Suppressor macrophage treated with lipopolysaccharide for 1 hour (primary cell): ENCODE measurements around the gene CRABP2.

Source experiments
- DNase-seq, 3 donors: peaks; one replicate each; pipeline ENCODE4 v3.0.0-alpha.2; 2020 to 2022

The CRABP2 gene

DNA sequence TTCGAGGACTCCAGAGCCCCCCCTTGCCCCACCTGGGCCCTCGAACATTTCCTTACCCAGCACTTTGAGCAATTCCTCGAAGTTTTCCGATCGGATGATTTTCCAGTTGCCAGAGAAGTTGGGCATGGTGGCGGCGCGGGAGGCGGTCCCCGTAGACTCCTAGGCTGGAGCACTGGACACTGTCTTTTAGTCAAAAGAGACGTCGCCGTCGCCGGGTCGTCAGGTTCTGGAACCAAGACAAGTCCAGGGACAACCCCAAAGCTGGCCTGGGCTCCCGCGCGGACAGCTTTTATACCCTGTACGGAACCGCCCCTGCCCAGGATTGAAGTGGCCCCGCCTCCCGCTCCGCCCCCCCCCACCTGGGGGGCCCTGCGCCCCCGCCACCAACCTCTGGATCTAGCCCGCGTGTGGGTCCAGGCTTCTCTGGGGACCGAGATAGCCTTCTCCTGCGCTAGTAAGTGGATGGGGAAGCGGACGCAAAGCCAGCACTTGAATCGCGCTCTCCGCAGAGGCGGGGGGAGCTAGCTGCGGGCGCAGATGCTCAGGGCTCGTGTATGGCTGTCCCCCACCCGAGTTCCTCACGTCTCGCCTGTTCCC is at the start of gene CRABP2:
Gene CRABP2 (minus strand): TSS at position 263 of the 597 bp plus-strand sequence. CDS start 137 bp downstream, at position 126.
- DNase-seq: peak; percentile 37 to 55 (median 47)

DNA sequence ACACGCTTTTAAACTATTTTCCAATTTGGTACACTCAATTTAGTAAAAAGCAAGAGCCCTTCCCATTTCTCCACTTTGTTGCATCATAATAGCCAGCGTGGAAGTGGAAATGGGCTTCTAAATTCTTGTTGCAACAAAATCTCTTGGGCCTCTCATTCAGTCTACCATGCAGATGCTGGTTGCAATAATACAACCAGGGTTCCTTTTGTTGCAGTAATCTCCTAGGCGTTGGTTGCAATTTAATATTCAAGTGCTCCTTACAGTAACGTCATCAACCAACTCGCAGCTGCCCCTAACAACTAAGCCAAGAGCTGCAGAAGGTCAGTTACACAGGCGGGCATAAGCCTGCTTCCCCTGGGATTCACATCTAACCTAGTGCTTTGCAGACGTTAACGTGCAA is 48.8 kb upstream of the CRABP2 start:
- DNase-seq: no peak

DNA sequence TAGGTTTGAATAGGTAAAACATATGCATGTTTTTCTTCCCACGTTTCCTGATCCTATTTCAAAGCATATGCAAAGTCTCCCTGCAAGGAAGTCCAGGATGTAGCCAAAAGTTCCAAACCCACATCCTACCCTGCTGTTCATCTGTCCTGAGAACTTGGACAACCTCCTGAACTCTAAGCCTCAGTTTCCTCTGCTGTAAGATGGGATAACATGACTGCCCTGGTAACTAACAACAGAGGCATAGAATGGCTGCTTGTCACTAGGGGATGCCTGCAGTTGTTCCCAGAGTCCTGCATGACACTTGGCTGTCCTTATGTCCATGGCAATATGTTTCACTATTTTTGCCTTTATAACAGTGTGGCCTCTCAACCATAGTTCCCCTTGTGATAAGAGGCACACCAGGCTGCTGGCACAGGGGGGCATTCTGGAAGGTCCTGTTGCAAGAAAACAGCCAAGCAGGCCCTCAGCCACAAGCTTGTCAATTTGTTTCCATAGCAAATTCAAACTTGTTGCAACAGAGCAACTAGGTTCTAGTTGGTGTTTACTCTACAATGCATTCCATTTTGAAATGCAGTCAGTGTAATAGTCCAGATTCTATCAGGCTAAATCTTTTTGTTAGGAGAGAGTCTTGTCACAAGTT is 47.6 kb upstream of the CRABP2 start:
- DNase-seq: no peak

DNA sequence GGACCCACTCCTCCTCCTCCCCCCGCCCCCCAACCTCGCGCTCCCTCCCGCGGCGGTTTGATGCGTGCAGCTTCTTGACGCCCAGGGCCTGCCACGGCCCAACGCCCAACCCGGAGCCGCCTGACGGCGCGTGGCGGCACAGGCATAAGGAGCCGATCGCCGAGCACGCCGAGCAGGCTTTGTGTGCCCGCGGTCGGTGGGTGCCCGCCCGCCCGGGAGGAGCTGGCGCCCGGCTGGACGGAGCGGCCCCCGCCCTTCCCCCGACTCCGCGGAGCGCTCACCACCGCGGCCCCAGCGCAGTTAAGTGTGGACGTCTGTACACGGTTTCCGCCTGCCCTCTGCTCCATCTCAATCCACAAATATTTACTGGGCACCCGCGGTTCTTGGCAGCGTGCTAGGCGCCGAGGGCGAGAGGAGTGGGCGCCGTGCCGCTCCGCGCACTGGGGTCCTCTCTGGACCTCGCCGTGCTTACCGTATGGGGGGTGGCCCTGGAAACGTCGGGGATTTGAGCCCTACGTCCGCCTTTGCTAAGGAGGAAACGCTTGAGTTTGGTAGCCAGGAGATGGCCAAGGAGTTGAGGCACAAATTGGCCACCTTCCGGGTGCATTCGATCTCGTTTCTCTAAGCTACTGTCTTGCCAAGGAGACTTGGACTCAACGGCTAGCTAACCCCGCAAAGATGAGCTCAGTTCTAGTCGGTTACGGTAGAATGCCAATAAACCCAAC is 46.5 kb upstream of the CRABP2 start:
- DNase-seq: peak; percentile 93 to 97 (median 96)

DNA sequence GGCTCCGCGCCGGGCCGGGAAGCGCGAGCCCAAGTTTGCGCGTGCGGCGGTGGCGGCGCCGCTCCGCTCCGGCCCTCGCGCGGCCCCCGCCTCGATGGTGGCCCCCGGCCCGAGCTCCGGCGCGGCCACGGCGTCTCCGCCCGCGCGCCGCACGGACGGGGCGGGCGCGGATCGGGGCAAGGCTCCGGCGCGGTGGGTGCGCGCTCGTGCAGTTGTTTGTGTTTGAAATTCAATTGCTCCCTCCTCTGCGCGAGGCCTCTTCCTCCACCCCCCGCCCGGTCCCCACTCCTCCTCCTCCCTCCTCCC is 46.0 kb upstream of the CRABP2 start, which contains the start of gene HDGF:
Gene HDGF (minus strand): TSS at position 225 of the 306 bp plus-strand sequence. CDS start 246 bp downstream, outside the sequence.
- no peak for DNase-seq

DNA sequence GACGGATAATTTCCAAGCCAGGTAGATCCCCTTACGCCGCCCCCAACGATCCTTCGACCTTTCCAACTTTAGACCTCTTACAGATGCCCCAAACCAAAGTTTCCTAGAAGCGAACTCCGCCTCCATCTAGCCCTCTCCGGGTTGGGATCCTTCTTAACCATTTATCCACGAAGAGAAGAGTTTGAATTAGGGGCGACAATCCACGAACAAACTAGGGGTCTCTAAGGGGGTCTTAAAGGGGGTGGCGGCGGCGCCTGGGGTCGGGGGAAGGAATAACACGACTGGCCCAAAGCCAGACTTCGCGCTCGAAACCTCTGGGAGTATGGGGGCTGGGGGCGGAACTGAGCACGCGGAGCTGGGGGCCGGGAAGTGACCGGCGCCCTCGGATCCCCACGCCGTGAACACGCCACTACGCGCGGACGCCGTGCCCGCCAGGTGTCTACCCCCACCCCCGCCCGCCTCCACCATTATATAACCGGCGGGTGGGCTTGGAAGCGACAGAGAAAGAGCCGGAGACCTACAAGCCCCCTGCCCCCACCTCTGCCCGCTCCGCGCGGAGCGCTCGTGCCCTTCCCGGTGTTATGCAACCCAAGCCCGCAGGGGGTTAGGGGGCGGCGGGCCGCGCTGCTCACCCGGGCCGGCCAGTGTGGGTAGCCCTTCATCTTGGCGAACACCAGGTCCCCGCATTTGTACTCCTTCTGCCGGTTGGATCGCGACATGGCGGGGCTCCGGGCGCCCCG is 45.5 kb upstream of the CRABP2 start:
- DNase-seq: peak in 2 of 3 donors; percentile 48 to 68

DNA sequence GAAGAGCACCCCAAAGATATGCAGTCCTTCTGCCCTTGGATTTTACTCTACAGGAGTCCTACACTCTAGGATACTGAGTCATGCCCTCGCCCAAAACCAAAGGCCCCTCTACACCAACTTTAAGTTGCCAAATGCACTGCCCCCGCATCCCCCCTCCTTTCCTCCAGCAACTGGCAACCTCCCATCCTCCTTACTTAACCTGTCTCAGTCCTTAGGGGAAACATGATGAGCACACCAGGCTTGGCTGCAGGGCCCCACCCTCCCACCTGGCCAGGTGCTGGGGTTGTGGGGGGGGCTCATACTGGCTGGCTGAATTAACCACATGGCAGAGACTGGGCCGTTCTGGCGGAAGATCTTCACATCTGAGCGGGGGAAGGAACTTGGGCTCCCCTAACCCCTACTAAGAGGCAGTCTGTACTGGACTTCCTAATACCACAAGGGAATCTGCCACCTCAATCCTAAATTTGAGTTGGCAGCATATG is 44.8 kb upstream of the CRABP2 start:
- peak; percentile 31 to 50 (median 48) for DNase-seq

DNA sequence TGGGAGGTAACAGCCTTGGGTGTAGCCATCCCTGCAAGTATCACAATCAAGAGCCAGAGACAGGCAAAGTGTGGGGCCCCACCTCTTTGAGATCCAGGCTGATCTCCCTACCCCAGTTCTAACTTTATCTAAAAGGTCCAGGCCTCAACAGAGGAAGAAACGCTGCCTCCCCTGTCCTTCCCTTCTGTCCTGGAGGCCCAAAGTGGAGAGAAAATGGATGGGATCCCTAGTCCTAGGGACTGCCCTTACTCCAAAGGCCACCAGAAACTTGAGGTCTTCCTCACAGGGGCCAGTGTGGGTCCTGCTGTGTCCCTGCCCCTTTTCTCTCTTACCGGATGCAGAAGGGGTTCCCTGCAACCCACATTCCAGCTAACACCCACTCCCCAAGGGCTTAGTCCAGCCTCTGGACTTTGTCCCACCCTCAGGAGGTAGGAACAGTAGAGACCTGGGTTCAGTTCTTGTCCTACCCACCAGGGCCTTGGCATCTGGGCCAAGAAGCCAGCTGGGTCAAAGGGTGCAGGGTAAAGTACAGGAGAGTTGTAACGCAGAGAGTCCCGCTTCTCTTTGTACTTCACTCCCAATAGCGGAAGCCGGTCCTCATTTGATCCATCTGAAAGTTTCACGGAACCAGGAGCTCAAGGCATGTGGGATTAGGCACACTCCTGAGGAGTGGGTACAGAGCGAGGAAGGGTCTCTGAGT is 44.2 kb upstream of the CRABP2 start:
- peak in 1 of 3 donors; percentile 40 for DNase-seq

DNA sequence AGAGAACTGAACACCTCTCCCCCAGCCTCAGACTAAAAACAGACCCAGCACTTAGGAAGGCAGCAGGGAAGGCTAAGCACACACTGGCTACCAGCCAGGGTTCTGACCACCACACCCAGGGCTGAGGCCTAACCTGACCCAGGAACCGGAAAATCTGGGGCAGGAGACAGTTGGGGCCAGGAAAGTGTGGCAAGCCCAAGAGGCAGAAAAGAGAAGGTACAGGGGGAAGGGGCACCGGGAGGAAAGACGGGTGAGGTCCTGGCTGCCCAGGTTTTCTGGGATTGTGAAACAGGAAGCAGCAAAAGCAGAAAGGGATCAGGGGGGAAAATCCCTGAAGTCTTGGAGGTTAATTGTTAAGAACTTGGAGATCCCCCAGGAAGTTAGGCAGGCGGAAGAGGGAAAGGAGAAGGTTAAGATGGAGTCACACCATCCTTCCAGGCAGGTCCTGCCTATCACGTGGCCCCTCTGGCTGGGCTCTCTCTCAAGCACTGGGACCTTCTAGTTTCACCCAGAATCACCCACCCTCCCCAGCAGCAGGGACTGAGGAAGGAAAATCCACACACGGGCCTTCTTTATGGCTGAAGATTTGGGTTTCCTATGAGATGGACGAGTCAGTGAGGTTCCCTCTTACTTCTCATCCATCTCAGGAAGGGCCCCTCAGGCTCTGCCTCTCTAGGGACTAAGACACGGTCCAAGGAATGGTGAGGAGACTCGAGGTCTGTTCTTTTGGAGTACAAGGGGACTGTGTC is 43.5 kb upstream of the CRABP2 start:
- DNase-seq: peak; percentile 89 to 95 (median 91)

DNA sequence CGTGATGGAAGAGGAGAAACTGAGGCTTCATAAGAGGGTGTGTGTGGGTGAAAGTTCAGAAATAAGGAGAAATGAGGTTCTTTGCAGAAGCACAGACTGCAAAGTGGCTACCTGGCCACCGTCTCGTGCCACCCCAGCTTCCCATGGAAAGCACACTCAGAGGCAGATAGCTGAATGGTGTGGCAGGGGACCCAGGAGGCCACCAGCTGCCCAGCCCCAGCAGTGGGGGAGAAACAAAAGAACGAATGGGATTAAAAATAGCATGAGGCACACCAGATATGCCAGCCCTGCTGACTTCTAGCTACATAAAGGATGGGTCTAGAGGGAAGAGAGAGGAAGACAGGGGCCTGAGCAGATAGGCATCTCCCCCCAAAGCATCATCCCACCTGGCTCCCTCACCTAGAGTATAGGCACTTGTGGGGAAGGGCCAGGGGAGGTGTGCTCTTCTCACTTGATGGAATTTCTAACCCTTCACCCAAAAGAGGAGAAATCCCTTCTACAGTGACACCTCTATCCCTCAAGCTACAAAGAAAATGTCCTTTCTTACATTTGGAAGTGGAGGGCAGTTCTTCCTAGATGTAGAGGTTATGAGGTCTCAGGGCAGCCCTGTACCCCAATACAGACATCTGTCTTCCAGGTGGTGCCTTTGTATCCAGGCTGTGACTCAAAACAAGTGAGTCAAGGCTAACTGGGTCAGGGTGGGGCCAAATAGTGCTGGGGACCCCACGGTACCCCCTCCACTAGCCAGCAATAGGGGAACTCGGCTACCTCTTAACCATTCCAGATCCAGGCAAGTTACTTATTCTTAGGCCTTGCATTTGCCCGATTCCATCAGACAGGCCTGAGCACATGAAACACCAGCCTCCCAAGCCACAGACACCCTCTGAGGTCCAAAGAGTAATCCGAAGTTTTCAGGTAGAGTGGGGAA is 42.6 kb upstream of the CRABP2 start:
- DNase-seq: no peak

DNA sequence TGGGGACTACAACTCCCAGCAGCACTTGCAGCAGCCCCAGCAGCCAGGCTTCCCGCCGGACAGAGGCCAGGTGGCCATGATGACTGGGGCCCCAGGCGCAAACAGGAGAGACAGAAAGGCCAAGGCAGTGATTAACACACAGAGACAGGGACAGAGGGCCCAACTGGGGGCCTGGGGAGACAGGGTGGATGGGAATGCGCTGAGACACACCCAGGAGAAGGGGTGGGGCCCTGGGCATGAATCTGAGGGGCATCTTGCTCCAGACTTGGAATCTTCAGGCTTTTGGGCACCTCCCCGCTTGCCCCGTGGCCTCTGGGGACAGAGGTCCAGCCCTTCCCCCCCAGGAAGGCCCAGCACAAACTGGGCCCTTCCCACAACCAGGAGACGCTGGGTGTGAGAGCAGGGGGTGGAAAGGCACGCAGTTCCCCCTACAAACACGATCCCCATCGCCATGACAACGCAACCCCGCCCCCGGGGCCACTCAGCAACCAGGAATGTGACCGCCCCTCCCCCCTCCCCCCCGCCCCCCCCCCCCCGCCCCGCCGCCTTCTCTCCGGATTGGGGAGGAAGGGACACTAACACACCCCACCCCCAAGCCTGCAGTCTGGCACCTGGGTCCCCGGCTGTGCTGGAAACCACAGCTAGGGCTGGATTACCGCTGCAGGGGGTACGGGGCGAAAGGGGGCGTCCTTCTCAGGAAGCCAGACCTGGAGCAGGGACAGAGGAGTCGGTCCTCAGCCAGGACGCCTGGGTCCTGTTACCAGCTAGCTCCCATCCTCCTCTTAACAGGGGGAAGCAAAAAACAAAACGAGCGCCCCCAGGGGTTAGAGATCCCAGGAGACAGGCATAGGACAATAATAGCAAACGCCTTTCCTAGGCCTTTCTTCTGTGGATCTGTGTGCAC is 41.6 kb upstream of the CRABP2 start:
- peak; percentile 65 to 86 (median 71) for DNase-seq

DNA sequence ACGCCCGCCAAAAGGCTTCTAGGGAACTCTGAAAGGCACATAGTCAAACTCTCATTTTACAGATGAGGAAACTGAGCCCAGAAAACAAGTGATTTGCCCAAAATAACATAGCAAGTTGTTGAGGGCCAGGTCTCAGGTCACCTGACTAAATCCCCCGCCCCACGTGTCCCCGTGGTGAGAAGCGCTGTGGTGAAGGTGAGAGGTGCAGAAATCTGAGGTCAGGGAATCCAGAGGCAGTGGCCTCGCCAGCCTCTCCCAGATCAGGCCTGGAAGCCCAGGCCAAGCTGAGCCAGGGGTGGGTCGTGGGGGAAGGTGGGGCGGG is 41.0 kb upstream of the CRABP2 start:
- no peak for DNase-seq

DNA sequence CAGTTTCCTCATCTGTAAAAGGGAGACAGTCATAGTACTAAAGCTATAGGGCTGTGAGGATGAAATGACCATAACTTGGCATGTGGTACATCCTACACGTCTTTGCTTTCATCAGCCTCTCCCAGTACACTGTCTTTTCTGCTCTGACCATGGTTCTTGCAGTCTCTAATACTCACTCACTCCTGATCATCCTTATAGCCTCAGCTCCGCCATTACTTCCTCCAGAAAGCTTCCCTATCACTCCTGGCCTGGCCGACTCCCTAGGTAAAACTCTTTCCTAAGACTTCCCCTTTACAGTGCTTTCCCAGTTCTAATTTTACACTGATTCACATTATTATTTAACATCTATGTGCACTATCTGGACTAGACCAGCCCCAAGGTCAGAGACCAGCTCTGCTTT is 40.5 kb upstream of the CRABP2 start:
- DNase-seq: peak in 1 of 3 donors; percentile 30

DNA sequence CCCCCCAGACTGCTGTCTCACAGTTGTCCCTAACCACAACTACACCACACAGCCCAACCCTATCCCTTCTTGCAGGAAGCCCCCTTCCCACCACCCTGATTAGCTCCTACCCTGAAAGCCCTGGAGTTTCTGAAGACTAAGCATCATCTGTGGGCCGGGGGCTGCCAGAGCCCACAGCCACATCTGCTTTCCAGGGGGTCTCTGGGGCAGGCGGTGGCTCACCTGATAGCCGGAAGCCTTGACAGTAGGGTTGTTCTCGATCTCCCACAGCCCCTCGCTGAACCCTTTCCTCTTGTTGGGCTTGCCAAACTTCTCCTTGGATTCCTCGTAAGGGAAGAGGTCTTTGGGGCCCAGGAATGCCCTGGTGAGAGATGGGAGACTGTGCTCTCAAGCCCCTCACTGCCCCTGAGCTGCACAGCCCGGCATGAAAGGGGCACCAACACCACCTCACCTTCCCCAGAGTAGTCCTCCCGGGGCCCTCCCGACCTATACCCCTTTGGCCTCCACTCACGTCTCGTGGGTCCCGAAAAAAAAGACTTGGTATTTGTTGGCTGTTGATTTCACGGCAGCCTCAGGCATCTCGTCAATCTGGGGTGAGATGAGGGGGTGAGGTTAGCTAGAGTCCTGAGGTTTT is 39.5 kb upstream of the CRABP2 start:
- DNase-seq: no peak

DNA sequence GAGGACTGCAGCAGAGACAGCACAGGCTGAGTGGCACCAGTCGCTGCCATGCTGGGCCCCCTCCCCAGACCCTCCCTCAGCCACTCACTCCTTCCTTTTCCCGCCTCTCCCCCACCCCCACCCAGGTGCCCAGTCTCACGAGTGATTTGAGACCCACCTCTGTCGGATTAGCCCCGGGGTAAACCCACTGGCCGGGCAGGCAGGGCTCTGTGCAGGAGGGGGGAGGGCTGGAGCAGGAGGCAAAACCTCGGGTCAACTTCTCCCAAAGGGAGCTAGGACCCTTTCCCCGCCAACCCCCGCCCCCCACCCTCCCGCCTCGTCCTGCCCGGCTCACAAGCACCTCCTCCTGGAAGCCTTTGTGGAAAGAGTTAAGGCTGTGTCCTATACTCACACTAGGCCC is 39.0 kb upstream of the CRABP2 start:
- DNase-seq: no peak

DNA sequence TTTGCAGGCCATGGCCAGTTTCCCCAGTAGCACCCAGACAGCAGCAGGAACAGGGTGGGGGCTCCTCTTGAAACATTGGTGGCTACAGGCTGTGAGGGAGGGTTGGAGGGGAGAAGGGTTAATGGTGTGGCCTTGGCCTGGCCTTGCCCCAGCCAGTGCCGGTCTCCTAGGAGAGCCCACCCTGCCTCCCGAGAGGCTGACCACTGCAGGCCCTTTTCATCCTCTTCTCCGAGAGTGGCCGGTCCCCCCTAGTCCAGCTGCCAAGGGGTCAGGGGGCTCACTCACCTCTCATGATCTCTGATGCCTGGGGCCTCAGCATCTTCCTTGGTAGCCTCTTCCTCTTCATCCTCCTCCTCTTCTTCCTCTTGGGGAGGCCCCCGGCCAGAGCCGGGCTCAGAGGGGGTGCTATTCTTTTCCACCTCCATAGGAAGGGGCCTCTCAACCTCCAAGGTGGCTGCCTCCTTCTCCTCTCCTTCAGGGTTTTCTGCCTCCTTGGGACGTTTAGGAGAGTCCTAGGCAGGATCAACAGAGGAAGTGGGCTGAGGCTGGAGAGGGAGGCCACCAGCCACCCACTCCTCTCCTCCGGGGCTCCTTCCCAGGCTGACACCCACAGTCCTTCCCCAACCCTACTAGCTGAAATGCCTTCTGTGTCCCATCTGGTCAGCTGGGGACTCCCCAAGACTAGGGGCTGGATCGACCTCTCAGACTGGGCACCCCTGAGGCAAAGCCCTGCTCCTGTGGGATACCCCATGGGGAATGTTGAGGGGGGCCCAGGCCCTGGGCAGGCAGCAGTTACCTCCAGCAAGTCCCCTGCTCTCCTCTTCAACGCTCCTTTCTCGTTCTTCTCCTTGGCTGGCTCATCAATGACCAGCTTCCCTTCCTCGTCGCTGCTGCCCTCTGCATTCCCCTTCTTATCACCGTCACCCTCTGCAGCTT is 38.3 kb upstream of the CRABP2 start:
- peak in 1 of 3 donors; percentile 52 for DNase-seq

DNA sequence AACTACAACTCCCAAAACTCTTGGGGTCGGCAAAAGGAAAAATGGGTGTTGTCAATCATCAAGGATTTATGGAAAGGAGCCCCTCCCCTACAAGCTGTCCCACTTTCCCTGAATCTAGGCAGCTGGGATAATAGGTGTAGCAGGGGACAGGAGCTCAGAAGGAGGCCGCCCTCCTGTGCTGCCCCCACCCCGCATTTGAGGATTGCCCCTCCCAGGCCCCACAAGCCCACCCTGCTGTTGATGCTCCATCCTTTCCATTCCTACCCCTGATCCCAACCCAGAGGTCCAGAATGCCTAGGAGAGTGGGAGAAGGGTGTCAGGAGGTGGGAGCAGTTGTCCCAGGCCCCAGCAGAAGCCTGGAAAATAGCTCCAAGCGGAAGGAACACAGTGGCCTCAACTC is 37.4 kb upstream of the CRABP2 start:
- DNase-seq: no peak

DNA sequence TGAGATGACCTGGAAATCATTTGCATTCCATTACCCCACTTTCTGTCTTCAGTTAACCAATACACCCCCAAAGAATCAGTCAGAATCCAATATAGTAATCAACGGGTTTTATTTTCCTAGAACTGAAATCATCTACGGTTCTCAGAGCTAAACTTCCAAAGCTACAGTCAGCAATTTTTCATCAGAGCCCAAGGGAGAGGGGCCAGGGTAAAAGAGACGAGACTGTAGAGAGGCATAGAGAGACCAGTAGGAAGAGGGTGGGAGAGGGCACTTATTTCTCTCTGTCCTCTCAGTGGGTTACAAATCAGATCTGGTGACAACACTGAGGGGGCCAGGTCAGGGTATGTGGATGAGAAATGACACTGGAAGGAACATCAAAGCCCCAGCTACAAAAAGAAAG is 36.6 kb upstream of the CRABP2 start:
- no peak for DNase-seq
